Cardiac atrium fibroblast (primary cell): ENCODE measurements around the gene PALS1. TPM values are rescaled to one million over a fixed set of nuclear protein-coding genes. Genes with fewer than 3 reads are reported as not detected.

Experiments used
- total RNA-seq: library from RNA; depleted of rRNA; stranded (reverse); fragments of >200 nt; gene quantifications from 2 replicates; pipeline ENCODE4 v1.2.3, GENCODE V29; 2015

PALS1 gene
- 11.7 and 13.4 TPM in 2 replicates for total RNA-seq

DNA sequence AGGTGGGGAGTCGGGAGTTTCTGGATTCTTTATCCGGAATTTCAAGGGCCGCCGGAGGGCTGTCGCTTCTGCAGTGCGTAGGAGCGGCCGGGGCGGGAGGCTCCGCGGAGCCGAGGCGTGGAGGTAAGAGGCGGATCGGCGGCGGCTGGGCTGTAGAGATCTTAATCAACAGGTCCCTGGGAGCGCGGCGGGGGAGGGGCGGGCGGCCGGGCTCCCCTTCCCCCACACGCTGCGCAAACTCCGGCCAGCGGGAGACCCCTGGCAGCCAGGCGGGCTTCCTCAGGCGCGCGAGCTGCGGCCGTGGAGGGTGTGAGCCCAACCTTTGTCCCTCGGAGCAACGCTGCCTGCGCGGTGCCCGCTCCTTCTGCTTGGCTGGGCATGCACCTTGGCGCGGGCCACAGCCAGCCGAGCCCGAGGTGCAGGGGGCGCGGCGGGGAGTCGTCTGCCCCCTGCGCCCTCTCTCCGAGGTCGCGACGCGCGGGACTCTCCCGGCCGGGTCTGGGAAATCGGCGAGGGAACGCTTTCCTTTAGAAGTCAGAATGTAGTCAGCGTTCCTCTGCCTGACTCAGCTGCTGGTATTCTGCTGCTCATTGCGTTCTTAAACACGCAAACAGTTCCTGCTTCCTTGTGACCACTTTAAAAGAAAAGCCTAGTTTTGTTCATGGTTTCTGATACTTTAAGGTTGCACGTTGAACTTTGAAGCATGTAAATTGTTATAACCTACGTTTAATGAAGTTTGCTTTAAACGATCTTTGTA, at the start of gene PALS1:
TSS of gene PALS1 (plus strand) at position 25 of the 757 bp plus-strand sequence. CDS start 37,736 bp downstream, outside the sequence.

Other genes starting within 250 kb of the PALS1 start
- gene GARIN2, start 52.0 kb upstream of the PALS1 start, total RNA-seq, result not detected in 2 replicates
- gene ATP6V1D, start 118.4 kb downstream of the PALS1 start, total RNA-seq, result 74.2 and 92.5 TPM in 2 replicates
- 94.1 and 111 TPM in 2 replicates for gene EIF2S1, start 118.9 kb downstream of the PALS1 start, total RNA-seq
- 1.8 and 3.9 TPM in 2 replicates for gene PLEK2, start 170.7 kb downstream of the PALS1 start, total RNA-seq
- 3.6 TPM in 1 of 2 replicates, not detected in the other for gene TMEM229B, start 247.3 kb downstream of the PALS1 start, total RNA-seq